ENCODE measurements around the gene CACNA2D3. TPM values are rescaled to one million over a fixed set of nuclear protein-coding genes. Genes with fewer than 3 reads are reported as not detected.

Gene CACNA2D3
- total and polyA plus RNA-seq, 4 donors, result 0.38 to 2.5 (median 1.1) TPM

DNA sequence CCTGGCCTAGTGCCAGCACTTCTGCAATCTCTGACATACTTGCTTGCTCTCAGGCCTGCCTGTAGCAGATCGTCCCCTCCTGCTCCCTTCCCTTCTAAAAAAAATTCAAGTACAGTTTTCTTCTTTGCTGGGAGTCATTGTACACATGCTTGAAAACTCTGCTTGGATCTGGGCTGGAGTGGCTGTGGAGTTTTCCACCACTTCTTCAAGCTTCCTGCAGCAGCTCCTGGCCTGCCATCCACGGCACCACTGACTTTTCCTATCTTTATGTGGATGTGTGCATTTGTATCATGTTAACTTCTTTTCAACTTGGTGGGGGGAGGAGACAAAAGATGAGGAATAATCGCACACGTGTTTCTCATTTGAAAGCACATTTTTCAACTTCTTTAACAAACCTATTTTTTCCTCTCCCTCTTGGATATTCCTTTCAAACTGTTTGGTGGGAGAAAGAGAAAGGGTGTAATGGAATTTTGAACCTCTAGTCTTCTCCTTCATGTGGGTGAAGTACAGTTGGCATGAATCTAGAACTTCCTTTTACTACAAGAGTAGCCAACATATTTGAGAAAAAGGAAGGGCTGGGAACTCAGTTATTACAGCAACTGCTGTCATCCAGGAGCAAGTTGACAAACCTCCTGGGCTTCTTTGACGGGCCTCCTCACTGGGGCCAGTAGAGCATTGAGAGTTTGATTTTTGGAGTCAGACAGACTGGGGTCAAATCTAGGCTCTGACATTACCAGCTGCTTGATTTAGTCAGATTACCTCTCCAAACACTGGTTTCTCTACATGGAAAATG lies 866.7 kb downstream of the CACNA2D3 start:
- H3K4me3 ChIP-seq, result no peak overlapping the region
- no peaks in the 10 kb centered on the region for H3K9me3 ChIP-seq (ENCODE audit: control insufficient read depth in 4 of 4, insufficient read depth in 3 of 4, low read length in 3 of 4)
- DNase-seq, result peak; percentile 84 to 98 (median 96)
- 41 to 51% methylated on average over 5 of the region's 5 CpGs for WGBS, 2 donors
- H3K9ac ChIP-seq (ENCODE audit: insufficient read depth in 1 of 2, low read length in 2 of 2), result no peak overlapping the region
- H3K4me1 ChIP-seq (ENCODE audit: control insufficient read depth in 5 of 5, insufficient read depth in 5 of 5, low read length in 5 of 5), result peaks cover 0 to 24% (median 15%) of the 10 kb centered on the region in 5 donors
- no peaks in the 10 kb centered on the region for H3K27me3 ChIP-seq (ENCODE audit: control insufficient read depth in 3 of 3, insufficient read depth in 3 of 3, low read length in 2 of 3)
- ATAC-seq (ENCODE audit: insufficient read depth, low FRiP score), result no peak
- TF ChIP-seq, protein P1, sequence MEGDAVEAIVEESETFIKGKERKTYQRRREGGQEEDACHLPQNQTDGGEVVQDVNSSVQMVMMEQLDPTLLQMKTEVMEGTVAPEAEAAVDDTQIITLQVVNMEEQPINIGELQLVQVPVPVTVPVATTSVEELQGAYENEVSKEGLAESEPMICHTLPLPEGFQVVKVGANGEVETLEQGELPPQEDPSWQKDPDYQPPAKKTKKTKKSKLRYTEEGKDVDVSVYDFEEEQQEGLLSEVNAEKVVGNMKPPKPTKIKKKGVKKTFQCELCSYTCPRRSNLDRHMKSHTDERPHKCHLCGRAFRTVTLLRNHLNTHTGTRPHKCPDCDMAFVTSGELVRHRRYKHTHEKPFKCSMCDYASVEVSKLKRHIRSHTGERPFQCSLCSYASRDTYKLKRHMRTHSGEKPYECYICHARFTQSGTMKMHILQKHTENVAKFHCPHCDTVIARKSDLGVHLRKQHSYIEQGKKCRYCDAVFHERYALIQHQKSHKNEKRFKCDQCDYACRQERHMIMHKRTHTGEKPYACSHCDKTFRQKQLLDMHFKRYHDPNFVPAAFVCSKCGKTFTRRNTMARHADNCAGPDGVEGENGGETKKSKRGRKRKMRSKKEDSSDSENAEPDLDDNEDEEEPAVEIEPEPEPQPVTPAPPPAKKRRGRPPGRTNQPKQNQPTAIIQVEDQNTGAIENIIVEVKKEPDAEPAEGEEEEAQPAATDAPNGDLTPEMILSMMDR (IDR thresholded peaks at IDR 0.05; ENCODE audit: control extremely low read depth, extremely low read depth), result no peak
- H3K27ac ChIP-seq (ENCODE audit: low read depth in 1 of 2, low read length in 1 of 2), result no peak overlapping the region
- H3K36me3 ChIP-seq (ENCODE audit: control insufficient read depth in 4 of 4, insufficient read depth in 4 of 4, low read length in 4 of 4), result no peaks in the 10 kb centered on the region

DNA sequence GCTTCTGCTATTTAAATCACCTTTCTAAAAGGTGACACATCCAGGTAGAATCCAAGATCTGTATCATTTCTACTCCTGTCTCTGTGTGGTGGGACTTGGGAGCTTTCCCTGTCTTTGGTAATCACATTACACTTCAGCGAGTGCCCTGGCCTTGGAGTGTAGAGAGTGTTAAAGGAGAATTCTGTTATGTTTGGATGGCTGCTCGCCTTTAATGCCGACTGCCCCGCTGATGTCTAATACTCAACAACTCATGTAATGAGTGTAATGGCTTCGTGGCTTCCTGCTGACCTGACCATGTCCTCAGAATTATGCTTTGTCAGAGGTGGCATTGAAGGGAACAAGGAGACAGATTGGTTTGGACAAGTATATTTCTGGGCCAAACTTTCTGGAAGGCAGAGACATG lies 871.8 kb downstream of the CACNA2D3 start:
- Histone ChIP-seq H3K4me3 (no peak overlapping the region), H3K36me3 (ENCODE audit: control insufficient read depth in 4 of 4, insufficient read depth in 4 of 4, low read length in 4 of 4) (no peaks in the 10 kb centered on the region), H3K27me3 (ENCODE audit: control insufficient read depth in 3 of 3, insufficient read depth in 3 of 3, low read length in 2 of 3) (no peaks in the 10 kb centered on the region), H3K9ac (ENCODE audit: insufficient read depth in 1 of 2, low read length in 2 of 2) (no peak overlapping the region), H3K27ac (ENCODE audit: low read depth in 1 of 2, low read length in 1 of 2) (no peak overlapping the region), H3K9me3 (ENCODE audit: control insufficient read depth in 4 of 4, insufficient read depth in 3 of 4, low read length in 3 of 4) (no peaks in the 10 kb centered on the region), H3K4me1 (ENCODE audit: control insufficient read depth in 5 of 5, insufficient read depth in 5 of 5, low read length in 5 of 5) (peaks cover 0 to 12% (median 7%) of the 10 kb centered on the region in 5 donors)
- TF ChIP-seq, protein P1 (IDR thresholded peaks at IDR 0.05; ENCODE audit: control extremely low read depth, extremely low read depth), result no peak
- WGBS, 2 donors, result 56 to 68% methylated on average over 5 of the region's 5 CpGs
- ATAC-seq (ENCODE audit: insufficient read depth, low FRiP score) (no peak), DNase-seq (peak; percentile 22 to 80 (median 60))

DNA sequence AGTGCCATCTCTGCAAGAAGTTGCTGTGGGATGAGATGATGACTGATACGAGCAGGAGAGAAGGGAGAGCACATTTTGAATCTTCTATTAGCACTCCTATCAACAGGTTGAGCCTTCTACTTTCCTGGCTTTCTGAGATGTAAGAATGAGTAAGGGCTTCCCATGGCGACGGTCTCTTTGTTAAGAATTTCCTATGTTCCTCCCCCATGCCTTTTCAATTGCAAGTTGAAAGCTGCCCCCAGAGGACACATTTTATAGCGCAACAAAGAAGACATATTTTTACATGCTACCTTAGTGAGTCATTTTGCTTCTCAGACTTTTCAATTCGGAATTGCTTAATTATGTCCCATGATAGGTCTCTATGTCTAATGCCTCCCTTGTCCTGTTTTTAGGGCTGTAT lies 876.8 kb downstream of the CACNA2D3 start:
- WGBS, 2 donors, result 48 to 57% methylated on average over 5 of the region's 5 CpGs
- Histone ChIP-seq H3K9ac (ENCODE audit: insufficient read depth in 1 of 2, low read length in 2 of 2) (no peak overlapping the region), H3K36me3 (ENCODE audit: control insufficient read depth in 4 of 4, insufficient read depth in 4 of 4, low read length in 4 of 4) (no peaks in the 10 kb centered on the region), H3K9me3 (ENCODE audit: control insufficient read depth in 4 of 4, insufficient read depth in 3 of 4, low read length in 3 of 4) (peaks cover 0 to 1% (median 0%) of the 10 kb centered on the region in 4 donors), H3K27ac (ENCODE audit: low read depth in 1 of 2, low read length in 1 of 2) (no peak overlapping the region), H3K4me3 (no peak overlapping the region), H3K4me1 (ENCODE audit: control insufficient read depth in 5 of 5, insufficient read depth in 5 of 5, low read length in 5 of 5) (peaks cover 0 to 9% (median 0%) of the 10 kb centered on the region in 5 donors), H3K27me3 (ENCODE audit: control insufficient read depth in 3 of 3, insufficient read depth in 3 of 3, low read length in 2 of 3) (no peaks in the 10 kb centered on the region)
- DNase-seq (peak in 2 of 3 donors; percentile 44 to 57), ATAC-seq (ENCODE audit: insufficient read depth, low FRiP score) (no peak)
- TF ChIP-seq, protein P1 (IDR thresholded peaks at IDR 0.05; ENCODE audit: control extremely low read depth, extremely low read depth), result no peak
